Measurements from ENCODE around the gene CLCF1.

The CLCF1 gene

GRCh38 chr11:67345920-67346819 is 27.2 kb downstream of the CLCF1 start:
- H3K27ac ChIP-seq = no peak overlapping the region
- no peak overlapping the region for H3K4me3 ChIP-seq
- DNase-seq (ENCODE audit: low spot score) = no peak
- TF ChIP-seq, protein P1, sequence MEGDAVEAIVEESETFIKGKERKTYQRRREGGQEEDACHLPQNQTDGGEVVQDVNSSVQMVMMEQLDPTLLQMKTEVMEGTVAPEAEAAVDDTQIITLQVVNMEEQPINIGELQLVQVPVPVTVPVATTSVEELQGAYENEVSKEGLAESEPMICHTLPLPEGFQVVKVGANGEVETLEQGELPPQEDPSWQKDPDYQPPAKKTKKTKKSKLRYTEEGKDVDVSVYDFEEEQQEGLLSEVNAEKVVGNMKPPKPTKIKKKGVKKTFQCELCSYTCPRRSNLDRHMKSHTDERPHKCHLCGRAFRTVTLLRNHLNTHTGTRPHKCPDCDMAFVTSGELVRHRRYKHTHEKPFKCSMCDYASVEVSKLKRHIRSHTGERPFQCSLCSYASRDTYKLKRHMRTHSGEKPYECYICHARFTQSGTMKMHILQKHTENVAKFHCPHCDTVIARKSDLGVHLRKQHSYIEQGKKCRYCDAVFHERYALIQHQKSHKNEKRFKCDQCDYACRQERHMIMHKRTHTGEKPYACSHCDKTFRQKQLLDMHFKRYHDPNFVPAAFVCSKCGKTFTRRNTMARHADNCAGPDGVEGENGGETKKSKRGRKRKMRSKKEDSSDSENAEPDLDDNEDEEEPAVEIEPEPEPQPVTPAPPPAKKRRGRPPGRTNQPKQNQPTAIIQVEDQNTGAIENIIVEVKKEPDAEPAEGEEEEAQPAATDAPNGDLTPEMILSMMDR (IDR thresholded peaks at IDR 0.05) = peak; percentile 37

DNA sequence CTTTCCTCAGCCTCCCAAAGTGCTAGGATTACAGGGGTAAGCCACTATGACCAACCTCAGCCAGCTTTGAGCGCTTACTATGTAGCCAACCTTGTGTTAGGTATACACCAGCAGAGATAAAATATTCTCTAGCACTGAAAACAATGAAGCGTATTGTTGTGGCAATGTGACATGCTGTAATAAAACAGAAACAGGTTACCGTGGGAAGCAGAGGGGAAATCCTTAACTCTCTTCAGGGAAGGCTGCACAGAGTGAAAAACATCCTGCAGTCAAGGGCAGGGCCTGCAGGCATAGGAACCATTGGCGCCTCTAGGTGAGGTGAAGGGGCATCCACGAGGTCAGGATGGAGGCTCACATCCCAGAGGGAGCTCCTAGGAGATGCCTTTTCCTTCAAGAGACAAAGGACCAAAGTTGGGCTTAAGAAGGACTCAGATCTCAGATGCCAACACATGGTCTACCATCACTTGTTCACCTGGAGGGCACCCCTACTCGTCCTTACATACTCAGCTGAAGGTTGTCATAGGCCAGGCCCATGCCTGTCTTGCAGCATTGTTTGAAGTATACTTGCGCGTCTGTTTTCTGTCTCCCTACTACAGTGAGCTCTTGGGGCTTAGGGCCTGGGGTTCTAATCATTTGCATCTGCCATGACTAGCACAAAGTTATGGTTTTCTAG is 28.0 kb downstream of the CLCF1 start:
- TF ChIP-seq, protein P1 (IDR thresholded peaks at IDR 0.05) = no peak
- H3K4me3 ChIP-seq = no peak overlapping the region
- DNase-seq (ENCODE audit: low spot score) = no peak
- H3K27ac ChIP-seq = no peak overlapping the region

GRCh38 chr11:67344264-67344663 is 29.1 kb downstream of the CLCF1 start:
- Histone ChIP-seq H3K27ac (no peak overlapping the region), H3K4me3 (no peak overlapping the region)
- DNase-seq (ENCODE audit: low spot score) = no peak
- TF ChIP-seq, protein P1 (IDR thresholded peaks at IDR 0.05) = no peak

GRCh38 chr11:67337257-67337656 is 36.1 kb downstream of the CLCF1 start:
- Histone ChIP-seq H3K27ac (no peak overlapping the region), H3K4me3 (no peak overlapping the region)
- TF ChIP-seq, protein P1 (IDR thresholded peaks at IDR 0.05) = no peak
- no peak for DNase-seq (ENCODE audit: low spot score)

DNA sequence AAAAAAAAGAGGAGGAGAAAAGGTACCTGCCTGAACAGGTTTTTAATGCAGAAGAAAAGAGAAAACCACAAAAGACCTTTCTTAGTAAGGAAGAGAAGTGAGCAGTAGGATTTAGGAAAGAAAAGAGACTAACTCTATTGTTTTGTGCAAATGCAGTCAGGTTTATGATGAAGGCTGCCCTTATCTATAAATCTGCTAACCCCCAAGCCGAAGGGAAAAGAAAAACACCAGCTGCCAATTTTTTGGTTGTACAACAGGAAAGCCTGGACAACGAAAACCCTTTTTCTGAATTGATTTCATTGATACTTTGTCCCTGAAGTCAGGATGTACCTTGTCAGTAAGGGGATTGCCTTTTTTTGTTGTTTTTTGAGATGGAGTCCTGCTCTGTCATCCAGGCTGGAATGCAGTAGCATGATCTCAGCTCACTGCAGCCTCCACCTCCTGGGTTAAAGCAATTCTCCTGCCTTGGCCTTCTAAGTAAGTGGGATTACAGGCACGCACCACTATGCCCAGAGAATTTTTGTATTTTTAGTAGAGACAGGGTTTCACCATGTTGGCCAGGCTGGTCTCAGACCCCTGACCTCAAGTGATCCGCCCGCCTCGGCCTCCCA is 41.2 kb downstream of the CLCF1 start:
- Histone ChIP-seq H3K27ac (no peak overlapping the region), H3K4me3 (no peak overlapping the region)
- TF ChIP-seq, protein P1 (IDR thresholded peaks at IDR 0.05) = no peak
- DNase-seq (ENCODE audit: low spot score) = no peak

GRCh38 chr11:67323526-67323925 is 49.9 kb downstream of the CLCF1 start:
- no peak overlapping the region for H3K27ac ChIP-seq
- TF ChIP-seq, protein P1 (IDR thresholded peaks at IDR 0.05) = no peak
- H3K4me3 ChIP-seq = no peak overlapping the region
- DNase-seq (ENCODE audit: low spot score) = no peak

Measured in coronary artery (tissue), 2 donors.